GM19043 (cell line): ENCODE results near the gene APOF.
"Not testable (repeated sequence)": the region's sequence is repeated elsewhere in the genome, so short reads cannot be mapped to it uniquely, and the experiment has no call there.

Source experiments
- ATAC-seq: cut with Tn5 transposase; IDR thresholded peaks from one replicate; pipeline ENCODE4 v1.9.1; 2021; ENCODE audit warnings: low read depth; ENCODE audit not compliant: unreplicated experiment

The APOF gene

GRCh38 chr12:56362130-56363059, at the start of gene APOF:
Gene APOF, minus strand, starts transcription at chr12:56362857. Its CDS starts 112 bp downstream, at chr12:56362745.
- no peak for ATAC-seq

- no peak for ATAC-seq
Observed at GRCh38 chr12:56411781-56412639, 49.4 kb upstream of the APOF start.

GRCh38 chr12:56410768-56411167, 48.1 kb upstream of the APOF start:
- ATAC-seq = no peak

GRCh38 chr12:56408799-56409417, 46.3 kb upstream of the APOF start:
- no peak for ATAC-seq

GRCh38 chr12:56404227-56404626, 41.6 kb upstream of the APOF start:
- ATAC-seq = not testable (repeated sequence)

- ATAC-seq = not testable (repeated sequence)
Observed at GRCh38 chr12:56401612-56402011, 39.0 kb upstream of the APOF start.

- not testable (repeated sequence) for ATAC-seq
Observed at GRCh38 chr12:56401125-56401524, 38.5 kb upstream of the APOF start.

- ATAC-seq = not testable (repeated sequence)
Observed at GRCh38 chr12:56399466-56399865, 36.8 kb upstream of the APOF start.

- no peak for ATAC-seq
Observed at GRCh38 chr12:56398324-56398723, 35.7 kb upstream of the APOF start.

GRCh38 chr12:56392331-56392730, 29.7 kb upstream of the APOF start:
- ATAC-seq = no peak

GRCh38 chr12:56391721-56392120, 29.1 kb upstream of the APOF start:
- ATAC-seq = no peak

GRCh38 chr12:56389412-56389811, 26.8 kb upstream of the APOF start:
- ATAC-seq = no peak

GRCh38 chr12:56387152-56387736, 24.6 kb upstream of the APOF start:
- ATAC-seq = no peak

- ATAC-seq = no peak
Observed at GRCh38 chr12:56385873-56386272, 23.2 kb upstream of the APOF start.

GRCh38 chr12:56382611-56383010, 20.0 kb upstream of the APOF start:
- no peak for ATAC-seq

GRCh38 chr12:56377989-56378316, 15.3 kb upstream of the APOF start:
- ATAC-seq = no peak

GRCh38 chr12:56377310-56377988, 14.8 kb upstream of the APOF start:
- no peak for ATAC-seq

- peak; percentile 67 for ATAC-seq
Observed at GRCh38 chr12:56375598-56376434, 13.2 kb upstream of the APOF start.
